ENCODE data around the gene UPK3A. TPM values are rescaled to one million over a fixed set of nuclear protein-coding genes. Genes with fewer than 3 reads are reported as not detected.
A peak's percentile ranks its signal among the peaks of the same experiment; 100 is the strongest.
"Not testable (repeated sequence)": the region's sequence is repeated elsewhere in the genome, so short reads cannot be mapped to it uniquely, and the experiment has no call there.

Gene UPK3A
- total RNA-seq, 1 donor from 2014 or later = not detected

GRCh38 chr22:45324311-45324711 lies 39.6 kb downstream of the UPK3A start:
- DNase-seq (ENCODE audit: extremely low read depth, low read depth, low spot score) = no peak

GRCh38 chr22:45328261-45328660 lies 43.5 kb downstream of the UPK3A start:
- not testable (repeated sequence) for DNase-seq (ENCODE audit: extremely low read depth, low read depth, low spot score)

- no peak for DNase-seq (ENCODE audit: extremely low read depth, low read depth, low spot score)
Measured at GRCh38 chr22:45328822-45329529, 44.2 kb downstream of the UPK3A start.

- DNase-seq (ENCODE audit: extremely low read depth, low read depth, low spot score) = no peak
Measured at GRCh38 chr22:45329530-45329936, 44.8 kb downstream of the UPK3A start.

GRCh38 chr22:45330548-45330947 lies 45.8 kb downstream of the UPK3A start:
- no peak for DNase-seq (ENCODE audit: extremely low read depth, low read depth, low spot score)

- no peak for DNase-seq (ENCODE audit: extremely low read depth, low read depth, low spot score)
Measured at GRCh38 chr22:45331486-45331885, 46.7 kb downstream of the UPK3A start.

GRCh38 chr22:45332001-45332400 lies 47.3 kb downstream of the UPK3A start:
- DNase-seq (ENCODE audit: extremely low read depth, low read depth, low spot score) = no peak

- DNase-seq (ENCODE audit: extremely low read depth, low read depth, low spot score) = no peak
Measured at GRCh38 chr22:45334068-45334467, 49.3 kb downstream of the UPK3A start.

- no peak for DNase-seq (ENCODE audit: extremely low read depth, low read depth, low spot score)
Measured at GRCh38 chr22:45334528-45334927, 49.8 kb downstream of the UPK3A start.

GRCh38 chr22:45335021-45335818 lies 50.5 kb downstream of the UPK3A start:
- no peak for DNase-seq (ENCODE audit: extremely low read depth, low read depth, low spot score)

- DNase-seq (ENCODE audit: extremely low read depth, low read depth, low spot score) = no peak
Measured at GRCh38 chr22:45335854-45336522, 51.2 kb downstream of the UPK3A start.

- peak; percentile 77 for DNase-seq (ENCODE audit: extremely low read depth, low read depth, low spot score)
Measured at GRCh38 chr22:45336971-45337431, 52.3 kb downstream of the UPK3A start.

- DNase-seq (ENCODE audit: extremely low read depth, low read depth, low spot score) = no peak
Measured at GRCh38 chr22:45337536-45337935, 52.8 kb downstream of the UPK3A start.

- DNase-seq (ENCODE audit: extremely low read depth, low read depth, low spot score) = no peak
Measured at GRCh38 chr22:45338795-45339194, 54.0 kb downstream of the UPK3A start.

GRCh38 chr22:45340323-45340722 lies 55.6 kb downstream of the UPK3A start:
- no peak for DNase-seq (ENCODE audit: extremely low read depth, low read depth, low spot score)

GRCh38 chr22:45341498-45341897 lies 56.7 kb downstream of the UPK3A start:
- no peak for DNase-seq (ENCODE audit: extremely low read depth, low read depth, low spot score)

GRCh38 chr22:45343143-45343542 lies 58.4 kb downstream of the UPK3A start:
- no peak for DNase-seq (ENCODE audit: extremely low read depth, low read depth, low spot score)

- DNase-seq (ENCODE audit: extremely low read depth, low read depth, low spot score) = no peak
Measured at GRCh38 chr22:45344334-45344733, 59.6 kb downstream of the UPK3A start.
